ENCODE results near the gene C22orf23. TPM values are rescaled to one million over a fixed set of nuclear protein-coding genes. Genes with fewer than 3 reads are reported as not detected.

Gene C22orf23
- total RNA-seq, 3 donors from 2014 or later = 0.64 TPM; not detected in 2

- Histone ChIP-seq H3K27me3 (no peaks in the 10 kb centered on the region), H3K4me3 (no peak overlapping the region), H3K9me3 (no peaks in the 10 kb centered on the region), H3K36me3 (no peaks in the 10 kb centered on the region), H3K4me1 (peaks cover 5 to 8% of the 10 kb centered on the region in 2 donors), H3K27ac (peak overlapping the region in 1 of 2 donors; percentile 71)
- intact Hi-C loops (cut with DNase I; ENCODE audit: low total_unique reads) = no loop called here
- TF ChIP-seq POLR2AphosphoS5 (IDR thresholded peaks at IDR 0.05) (no peak), POLR2A (IDR thresholded peaks at IDR 0.05) (no peak), CTCF (IDR thresholded peaks at IDR 0.05) (no peak)
- no peak for DNase-seq (ENCODE audit: low spot score in 2 of 2)
These were observed 41.7 kb downstream of the C22orf23 start for GRCh38 chr22:37911697-37912096.

GRCh38 chr22:37910890-37911672, 42.3 kb downstream of the C22orf23 start:
- no peak for DNase-seq (ENCODE audit: low spot score in 2 of 2)
- Histone ChIP-seq H3K9me3 (no peaks in the 10 kb centered on the region), H3K4me3 (peak overlapping the region in 1 of 3 donors; percentile 18), H3K27me3 (no peaks in the 10 kb centered on the region), H3K4me1 (peaks cover 5 to 8% of the 10 kb centered on the region in 2 donors), H3K27ac (peak overlapping the region; percentile 7 to 71), H3K36me3 (no peaks in the 10 kb centered on the region)
- intact Hi-C loops (cut with DNase I; ENCODE audit: low total_unique reads) = no loop called here
- TF ChIP-seq CTCF (IDR thresholded peaks at IDR 0.05) (no peak), POLR2AphosphoS5 (IDR thresholded peaks at IDR 0.05) (no peak), POLR2A (IDR thresholded peaks at IDR 0.05) (no peak)

GRCh38 chr22:37909766-37910165, 43.6 kb downstream of the C22orf23 start:
- TF ChIP-seq CTCF (IDR thresholded peaks at IDR 0.05) = no peak
- intact Hi-C loops (cut with DNase I; ENCODE audit: low total_unique reads) = no loop called here
- H3K9me3 ChIP-seq = no peaks in the 10 kb centered on the region
- H3K27me3 ChIP-seq = no peaks in the 10 kb centered on the region
- peak overlapping the region; percentile 7 to 71 for H3K27ac ChIP-seq
- H3K36me3 ChIP-seq = no peaks in the 10 kb centered on the region
- H3K4me1 ChIP-seq = peaks cover 5 to 8% of the 10 kb centered on the region in 2 donors
- no peak for DNase-seq (ENCODE audit: low spot score in 2 of 2)
- peak overlapping the region in 1 of 3 donors; percentile 0 for H3K4me3 ChIP-seq

- Histone ChIP-seq H3K4me1 (peaks cover 5 to 8% of the 10 kb centered on the region in 2 donors), H3K27ac (peak overlapping the region; percentile 86 to 96), H3K27me3 (no peaks in the 10 kb centered on the region), H3K9me3 (no peaks in the 10 kb centered on the region), H3K36me3 (no peaks in the 10 kb centered on the region), H3K4me3 (peak overlapping the region; percentile 66 to 84 (median 69))
- intact Hi-C loops (cut with DNase I; ENCODE audit: low total_unique reads) = no loop called here
- no peak for DNase-seq (ENCODE audit: low spot score in 2 of 2)
- TF ChIP-seq POLR2A (IDR thresholded peaks at IDR 0.05) = no peak
- TF ChIP-seq CTCF (IDR thresholded peaks at IDR 0.05) = no peak
- TF ChIP-seq POLR2AphosphoS5 (IDR thresholded peaks at IDR 0.05) = no peak
These were observed 46.1 kb downstream of the C22orf23 start for GRCh38 chr22:37907036-37907954.

Measured in breast epithelium (tissue), 4 donors.